HG03460 (cell line): Measurements from ENCODE around the gene WBP1.
A peak's percentile ranks its signal among the peaks of the same experiment; 100 is the strongest.
"Not testable (repeated sequence)": the region's sequence is repeated elsewhere in the genome, so short reads cannot be mapped to it uniquely, and the experiment has no call there.

Source experiments
- ATAC-seq: cut with Tn5 transposase; IDR thresholded peaks from one replicate; pipeline ENCODE4 v1.9.1; 2021; ENCODE audit not compliant: unreplicated experiment

The WBP1 gene

GRCh38 chr2:74448771-74449170 is 9.5 kb upstream of the WBP1 start:
- ATAC-seq = no peak

- no peak for ATAC-seq
Measured at GRCh38 chr2:74450570-74451190, 7.6 kb upstream of the WBP1 start.

- peak; percentile 39 for ATAC-seq
Measured at GRCh38 chr2:74454654-74455511, 3.4 kb upstream of the WBP1 start, which contains the start of gene INO80B. Gene INO80B (plus strand): TSS chr2:74455087. CDS start chr2:74455117, 30 bp downstream.

- no peak for ATAC-seq
Measured at GRCh38 chr2:74457129-74457548, 1.1 kb upstream of the WBP1 start.

- peak; percentile 37 for ATAC-seq
Measured at GRCh38 chr2:74457549-74458131, 598 bp upstream of the WBP1 start.

- ATAC-seq = no peak
Measured at GRCh38 chr2:74458938-74459363, 713 bp downstream of the WBP1 start.

GRCh38 chr2:74459503-74460118 is 1.4 kb downstream of the WBP1 start:
- ATAC-seq = not testable (repeated sequence)

- ATAC-seq = not testable (repeated sequence)
Measured at GRCh38 chr2:74460187-74460586, 1.9 kb downstream of the WBP1 start.

GRCh38 chr2:74461187-74462053 is 3.2 kb downstream of the WBP1 start:
- no peak for ATAC-seq

GRCh38 chr2:74462054-74462785 is 4.0 kb downstream of the WBP1 start:
- no peak for ATAC-seq

GRCh38 chr2:74462786-74463105 is 4.5 kb downstream of the WBP1 start:
- no peak for ATAC-seq

- peak; percentile 6 for ATAC-seq
Measured at GRCh38 chr2:74464406-74464805, 6.2 kb downstream of the WBP1 start.

- ATAC-seq = not testable (repeated sequence)
Measured at GRCh38 chr2:74470742-74471141, 12.5 kb downstream of the WBP1 start.

- ATAC-seq = no peak
Measured at GRCh38 chr2:74471332-74472065, 13.3 kb downstream of the WBP1 start.

- ATAC-seq = peak; percentile 82
Measured at GRCh38 chr2:74472086-74472944, 14.1 kb downstream of the WBP1 start, which contains the start of gene MRPL53. Gene MRPL53 (minus strand): TSS chr2:74472680. CDS start chr2:74472660, 20 bp downstream.

GRCh38 chr2:74472945-74473258 is 14.7 kb downstream of the WBP1 start:
- ATAC-seq = no peak

- ATAC-seq = no peak
Measured at GRCh38 chr2:74474481-74474880, 16.2 kb downstream of the WBP1 start.

GRCh38 chr2:74474899-74475298 is 16.7 kb downstream of the WBP1 start:
- ATAC-seq = no peak
